K562 (cell line): ENCODE results near the gene SCARF2. TPM values are rescaled to one million over a fixed set of nuclear protein-coding genes. Genes with fewer than 3 reads are reported as not detected.

Source experiments
- BCLAF1 ChIP-seq, 2 experiments: fragments of 450-650 bp in 1 of 2; IDR thresholded peaks; 2 replicates each; pipeline ENCODE4 v1.6.1; 2011 to 2017; ENCODE audit warnings: low read depth in 2 of 2, antibody characterized with exemption in 1 of 2, borderline replicate concordance in 1 of 2, low read length in 1 of 2, mild to moderate bottlenecking in 1 of 2, mixed read lengths in 1 of 2; ENCODE audit not compliant: control insufficient read depth in 1 of 2
- BDP1 ChIP-seq: IDR thresholded peaks from 3 replicates; pipeline ENCODE4 v1.6.1; 2011; ENCODE audit not compliant: insufficient read length, insufficient read depth
- C11orf30 ChIP-seq: fragments of 450-650 bp; IDR thresholded peaks from 2 replicates; pipeline ENCODE4 v1.6.1; 2016; ENCODE audit warnings: low read depth, mild to moderate bottlenecking
- EZH2 ChIP-seq: IDR thresholded peaks from 2 replicates; pipeline ENCODE4 v1.6.1; 2012; ENCODE audit warnings: low read depth, mild to moderate bottlenecking, inconsistent platforms, low read length, borderline replicate concordance
- HBP1 ChIP-seq: fragments of 450-650 bp; formaldehyde crosslinking; IDR thresholded peaks from 2 replicates; pipeline ENCODE4 v1.4.0; 2022; ENCODE audit warnings: missing genetic modification characterization
- HMBOX1 ChIP-seq: sonication (generic); IDR thresholded peaks from 2 replicates; pipeline ENCODE4 v1.6.1; 2016
- MITF ChIP-seq: IDR thresholded peaks from 2 replicates; pipeline ENCODE4 v1.6.1; 2014; ENCODE audit warnings: antibody characterized with exemption
- NFIX ChIP-seq: fragments of 250-450 bp; sonication (Bioruptor Pico); IDR thresholded peaks from 2 replicates; pipeline ENCODE4 v1.4.0; 2020; ENCODE audit warnings: low read depth, mild to moderate bottlenecking, moderate library complexity
- PHB2 ChIP-seq: fragments of 450-650 bp; IDR thresholded peaks from 2 replicates; pipeline ENCODE4 v1.6.1; 2017; ENCODE audit warnings: low read depth
- SIX5 ChIP-seq, 2 experiments: IDR thresholded peaks; 2 replicates each; pipeline ENCODE4 v1.6.1; 2011; ENCODE audit warnings: low read length in 2 of 2, borderline replicate concordance in 1 of 2, low read depth in 1 of 2, mild to moderate bottlenecking in 1 of 2, moderate library complexity in 1 of 2; ENCODE audit not compliant: insufficient read depth in 1 of 2
- SMARCE1 ChIP-seq: fragments of 450-650 bp; IDR thresholded peaks from 2 replicates; pipeline ENCODE4 v1.7.1; 2016; ENCODE audit warnings: mild to moderate bottlenecking
- THAP12 ChIP-seq: fragments of 250-450 bp; sonication (Bioruptor Pico); IDR thresholded peaks from 2 replicates; pipeline ENCODE4 v1.9.0; 2021; ENCODE audit warnings: mild to moderate bottlenecking, inconsistent platforms
- ZEB2 ChIP-seq: fragments of 450-650 bp; IDR thresholded peaks from 2 replicates; pipeline ENCODE4 v1.6.1; 2016
- ZNF551 ChIP-seq: fragments of 250-450 bp; sonication (Bioruptor Pico); IDR thresholded peaks from 2 replicates; pipeline ENCODE4 v1.5.0; 2021; ENCODE audit warnings: mild to moderate bottlenecking, moderate library complexity
- ZNF695 ChIP-seq: fragments of 450-650 bp; formaldehyde crosslinking; IDR thresholded peaks from 2 replicates; pipeline ENCODE4 v1.4.0; 2020; ENCODE audit warnings: mild to moderate bottlenecking, moderate library complexity
- ZNF778 ChIP-seq: fragments of 450-650 bp; formaldehyde crosslinking; IDR thresholded peaks from 2 replicates; pipeline ENCODE4 v1.4.0; 2020; ENCODE audit warnings: mild to moderate bottlenecking, moderate library complexity
- polyA plus RNA-seq, 8 experiments: library from polyadenylated mRNA; depleted of rRNA in 4 of 8; stranded (reverse) in 5 of 8; unstranded in 3 of 8; fragments of >200 nt; fragmentation: Nextera tagmentation in 2 of 8; fragmentation: Illumina TruSeq in 1 of 8; extraction: Ambion mirVana in 2 of 8; extraction: Trizol in 1 of 8; gene quantifications; 2 replicates each; pipeline versions ENCODE4 v1.2.1 to v1.2.3, GENCODE V29; 2011 to 2014; ENCODE audit warnings: inconsistent platforms in 1 of 8, missing spikeins in 1 of 8
- total RNA-seq, 7 experiments: library from RNA; depleted of rRNA in 6 of 7; stranded (reverse); fragments of >200 nt in 6 of 7; fragmentation: Illumina TruSeq in 2 of 7; extraction: Trizol in 2 of 7; gene quantifications; 2 replicates each; pipeline versions ENCODE4 v1.2.1 to v1.2.3, GENCODE V29; 2011 to 2021; ENCODE audit warnings: low replicate concordance in 1 of 7

SCARF2 gene
- total and polyA plus RNA-seq, 9 of the 15 experiments (the other 6 are each of a cell fraction or from before 2014, with no cell fraction given): 0.06 to 0.32 (median 0.21) TPM; not detected in 5

GRCh38 chr22:20428496-20429253, 8.9 kb downstream of the SCARF2 start (continued):
- TF ChIP-seq ZNF778 (CRISPR knock-in tag): no peak; the same call in 1 of the 2 replicates
- 0 out of 2 replicates have a peak, but pooled peaks have one; percentile 4 for TF ChIP-seq NFIX (CRISPR knock-in tag)
- TF ChIP-seq BCLAF1 (IDR thresholded peaks at IDR 0.05; ENCODE audit: borderline replicate concordance in 1 of 2, control insufficient read depth in 1 of 2, low read depth in 2 of 2, low read length in 1 of 2): no peak
- 0 out of 2 replicates have a peak, but pooled peaks have one; percentile 31 for TF ChIP-seq ZEB2
- TF ChIP-seq ZNF695 (CRISPR knock-in tag): 0 out of 2 replicates have a peak, but pooled peaks have one; percentile 56
- no peak for TF ChIP-seq MITF
- TF ChIP-seq SMARCE1: no peak
- TF ChIP-seq C11orf30: no peak
- no peak for TF ChIP-seq ZNF551 (CRISPR knock-in tag)
- TF ChIP-seq HMBOX1: no peak
- peak; percentile 46; the same call in 1 of the 2 replicates for TF ChIP-seq PHB2
- no peak for TF ChIP-seq BDP1
- no peak for TF ChIP-seq SIX5 (IDR thresholded peaks at IDR 0.05; ENCODE audit: borderline replicate concordance in 1 of 2, insufficient read depth in 1 of 2, low read depth in 1 of 2, low read length in 2 of 2)
- TF ChIP-seq THAP12 (CRISPR knock-in tag): 0 out of 2 replicates have a peak, but pooled peaks have one; percentile 49
- peak; percentile 97 for TF ChIP-seq HBP1 (CRISPR knock-in tag)
- peak; percentile 98 for TF ChIP-seq EZH2
